Dermis blood vessel endothelial cell (primary cell): ENCODE results near the gene DOCK1. TPM values are rescaled to one million over a fixed set of nuclear protein-coding genes. Genes with fewer than 3 reads are reported as not detected.

Source experiments
- DNase-seq: peaks from one replicate; pipeline ENCODE4 v3.0.0; 2010
- total RNA-seq: library from RNA; depleted of rRNA; stranded (reverse); fragments of >200 nt; gene quantifications from 2 replicates; pipeline ENCODE4 v1.2.3, GENCODE V29; 2014

DOCK1 gene
- total RNA-seq, 1 donor from 2014 or later: 124 TPM

- DNase-seq: no peak
These were observed 187.7 kb downstream of the DOCK1 start for GRCh38 chr10:127092916-127093315.

DNA sequence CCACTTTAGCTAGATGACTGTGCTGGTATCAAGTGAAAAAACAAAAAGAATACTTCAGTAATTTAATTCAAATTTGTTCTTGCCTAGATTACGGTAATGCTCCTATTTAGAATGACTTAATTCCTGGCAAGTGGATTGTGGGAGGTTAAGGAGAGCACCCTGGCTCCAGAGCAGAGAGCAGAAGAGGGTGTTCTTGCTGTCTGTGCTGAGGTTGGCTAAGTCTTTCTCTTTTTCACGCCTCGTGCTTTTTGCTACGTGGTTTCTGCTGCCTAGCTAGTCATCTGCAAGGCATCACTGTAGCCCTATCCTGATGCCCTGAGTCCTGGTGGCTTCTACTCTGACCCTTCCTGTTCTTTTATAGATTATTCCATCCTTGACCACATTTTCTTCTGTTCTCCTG is 189.8 kb downstream of the DOCK1 start:
- DNase-seq: no peak

- no peak for DNase-seq
These were observed 195.9 kb downstream of the DOCK1 start for GRCh38 chr10:127100983-127101615.

- DNase-seq: no peak
These were observed 196.9 kb downstream of the DOCK1 start for GRCh38 chr10:127102176-127102575.

- no peak for DNase-seq
These were observed 209.9 kb downstream of the DOCK1 start for GRCh38 chr10:127115100-127115499.

DNA sequence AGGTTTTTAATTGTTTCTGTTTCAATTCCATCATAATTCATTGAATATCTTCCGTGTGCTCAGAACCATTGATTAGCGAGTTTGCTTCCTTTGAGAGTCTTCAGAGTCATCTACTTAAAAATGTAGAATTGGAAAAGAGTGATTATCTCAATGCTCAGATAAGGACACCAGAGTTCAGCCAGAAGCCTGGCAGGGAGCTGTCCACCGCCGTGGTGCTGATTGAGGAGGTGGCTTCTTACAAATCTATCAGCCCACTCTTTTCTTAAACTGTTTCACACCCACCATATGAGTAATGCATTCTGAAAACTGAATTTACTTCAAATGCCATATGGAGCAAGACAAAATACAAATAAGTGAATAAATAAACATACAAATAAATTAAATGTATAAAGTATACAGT is 211.9 kb downstream of the DOCK1 start:
- peak; percentile 70 for DNase-seq

GRCh38 chr10:127118034-127118433 is 212.8 kb downstream of the DOCK1 start:
- DNase-seq: no peak

- no peak for DNase-seq
These were observed 214.7 kb downstream of the DOCK1 start for GRCh38 chr10:127119936-127120335.

DNA sequence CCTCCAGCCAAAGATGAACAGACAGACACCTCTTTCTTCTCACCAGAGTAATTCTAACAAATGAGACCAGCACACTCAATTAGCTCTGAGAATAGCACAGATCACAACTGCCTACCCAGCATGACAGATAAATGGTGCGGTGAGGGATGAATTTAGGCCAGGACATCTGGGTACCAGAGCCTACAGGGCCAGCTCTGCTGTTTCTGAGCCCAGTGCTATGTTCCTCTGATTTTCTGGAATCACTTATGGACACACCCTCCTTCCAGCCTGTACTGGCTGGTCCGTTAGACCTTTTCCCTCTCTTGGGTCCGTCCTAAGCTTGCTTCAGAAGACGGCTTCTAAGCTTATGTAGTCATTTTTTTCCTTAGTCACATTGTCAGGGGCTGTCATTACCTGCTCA is 217.6 kb downstream of the DOCK1 start:
- DNase-seq: no peak

GRCh38 chr10:127123626-127124025 is 218.4 kb downstream of the DOCK1 start:
- DNase-seq: no peak

DNA sequence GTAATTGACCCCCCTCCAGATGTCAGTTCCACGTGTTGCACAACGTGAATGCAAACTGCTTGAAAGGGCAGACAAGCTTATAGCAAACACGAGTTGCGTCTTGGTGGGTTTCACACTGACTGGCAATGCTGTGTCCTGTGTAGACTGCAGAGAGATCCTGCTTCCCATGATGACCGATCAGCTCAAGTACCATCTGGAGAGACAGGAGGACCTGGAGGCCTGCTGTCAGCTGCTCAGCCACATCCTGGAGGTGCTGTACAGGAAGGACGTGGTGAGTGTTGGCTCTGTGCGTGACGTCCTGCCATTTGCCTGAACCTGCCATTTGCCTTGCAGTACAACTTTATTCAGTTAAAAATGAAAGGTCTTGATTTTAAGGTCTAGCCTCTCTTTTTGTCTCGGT is 220.1 kb downstream of the DOCK1 start:
- DNase-seq: peak; percentile 53

DNA sequence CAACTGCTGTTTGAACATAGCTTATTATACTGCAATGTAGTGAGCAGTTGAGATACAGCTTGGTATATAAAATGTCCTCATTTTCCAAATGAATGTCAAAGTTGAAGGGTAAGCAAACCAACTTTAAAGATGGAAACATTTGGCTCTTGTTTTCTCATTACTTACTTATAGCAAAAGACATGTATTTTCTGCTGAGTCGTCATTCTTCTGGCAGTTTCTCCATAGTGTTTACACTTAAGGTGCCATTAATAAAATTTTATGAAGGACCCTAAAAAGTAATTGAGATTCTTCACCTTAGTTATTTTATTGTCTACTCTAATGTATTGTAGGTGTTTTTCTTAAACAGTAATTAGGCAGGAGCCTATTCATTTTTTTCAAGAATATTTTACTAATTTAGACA is 222.6 kb downstream of the DOCK1 start:
- no peak for DNase-seq

DNA sequence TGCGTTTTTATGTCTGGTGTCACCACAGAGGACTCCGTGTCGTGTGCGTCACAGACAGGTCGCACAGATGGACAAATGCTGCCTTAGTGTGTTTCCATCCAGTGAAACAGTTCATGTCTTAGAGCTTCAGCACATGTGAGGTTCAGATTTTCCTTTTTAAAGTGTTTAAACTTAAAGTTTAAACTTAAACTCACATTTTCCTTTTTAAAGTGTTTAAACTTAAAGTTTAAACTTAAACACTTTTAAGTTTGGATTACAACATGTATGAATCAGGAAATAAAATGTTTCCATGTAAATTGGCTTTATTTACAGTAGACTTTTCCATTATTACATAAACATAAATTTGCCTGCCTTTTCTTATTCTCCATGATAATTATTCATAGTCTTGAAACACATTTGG is 223.9 kb downstream of the DOCK1 start:
- DNase-seq: no peak

- no peak for DNase-seq
These were observed 227.2 kb downstream of the DOCK1 start for GRCh38 chr10:127132451-127132850.

GRCh38 chr10:127133225-127133624 is 228.0 kb downstream of the DOCK1 start:
- DNase-seq: no peak

DNA sequence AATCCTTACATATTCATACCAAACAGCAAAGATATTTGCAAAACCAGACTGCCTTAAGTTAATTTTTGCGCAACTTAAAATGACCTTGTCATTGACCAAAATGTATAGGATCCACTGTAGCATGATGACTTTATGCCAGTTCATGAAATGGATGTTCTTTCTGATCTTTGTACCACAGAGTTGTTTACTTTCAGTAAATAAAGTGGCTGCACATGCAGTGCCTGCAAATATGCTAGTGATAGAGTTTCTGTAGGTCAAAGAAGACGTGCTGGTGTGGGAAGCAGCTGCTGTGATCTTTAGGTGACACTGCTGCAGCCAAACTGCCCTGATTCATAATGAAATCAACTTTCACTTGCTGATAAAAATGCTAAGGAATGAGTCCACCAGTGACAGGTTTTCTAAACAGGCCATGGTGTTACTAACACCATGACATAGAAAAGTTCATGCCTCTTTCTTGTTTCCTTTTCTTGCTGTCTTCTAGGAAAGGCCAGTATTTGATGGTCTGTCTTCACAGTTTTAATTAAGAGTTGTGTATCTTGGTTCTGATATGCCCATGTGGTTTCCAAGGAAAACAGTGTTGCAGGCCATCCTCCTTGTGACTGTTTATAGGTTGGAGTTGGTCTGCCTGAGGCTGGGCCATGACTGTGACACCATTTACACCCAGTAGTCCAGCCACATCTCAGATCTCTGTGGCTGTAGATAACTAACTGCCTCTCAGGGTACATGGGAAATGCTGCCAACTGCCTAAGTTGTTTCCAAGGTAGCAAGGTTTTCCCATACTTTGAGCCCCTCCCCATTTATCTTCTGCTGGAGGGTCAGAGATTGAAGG is 228.7 kb downstream of the DOCK1 start:
- DNase-seq: no peak

- DNase-seq: no peak
These were observed 230.8 kb downstream of the DOCK1 start for GRCh38 chr10:127135844-127136577.

GRCh38 chr10:127137391-127137790 is 232.2 kb downstream of the DOCK1 start:
- no peak for DNase-seq

- no peak for DNase-seq
These were observed 236.9 kb downstream of the DOCK1 start for GRCh38 chr10:127142136-127142535.

GRCh38 chr10:127142856-127143255 is 237.6 kb downstream of the DOCK1 start:
- no peak for DNase-seq

DNA sequence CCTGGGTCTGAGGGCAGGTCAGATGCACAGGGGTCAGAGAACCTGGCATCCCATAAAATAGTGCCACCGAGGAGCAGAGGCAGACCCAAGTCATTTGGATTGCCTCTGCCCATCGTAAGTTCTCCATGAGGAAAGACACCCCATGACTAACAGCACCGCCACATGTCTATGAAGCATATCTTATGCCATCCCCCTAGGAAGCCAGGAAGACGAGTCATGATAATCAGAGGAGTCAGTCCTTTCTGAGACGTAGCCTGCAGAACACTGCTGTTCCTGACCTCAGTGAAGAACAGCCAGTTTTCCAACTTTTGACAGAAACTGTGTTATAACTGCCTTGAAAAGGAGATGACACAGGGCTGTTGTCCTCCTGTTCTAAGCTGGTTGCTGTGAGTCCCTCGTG is 239.9 kb downstream of the DOCK1 start:
- DNase-seq: peak; percentile 12

- peak; percentile 42 for DNase-seq
These were observed 241.4 kb downstream of the DOCK1 start for GRCh38 chr10:127146661-127147060.

DNA sequence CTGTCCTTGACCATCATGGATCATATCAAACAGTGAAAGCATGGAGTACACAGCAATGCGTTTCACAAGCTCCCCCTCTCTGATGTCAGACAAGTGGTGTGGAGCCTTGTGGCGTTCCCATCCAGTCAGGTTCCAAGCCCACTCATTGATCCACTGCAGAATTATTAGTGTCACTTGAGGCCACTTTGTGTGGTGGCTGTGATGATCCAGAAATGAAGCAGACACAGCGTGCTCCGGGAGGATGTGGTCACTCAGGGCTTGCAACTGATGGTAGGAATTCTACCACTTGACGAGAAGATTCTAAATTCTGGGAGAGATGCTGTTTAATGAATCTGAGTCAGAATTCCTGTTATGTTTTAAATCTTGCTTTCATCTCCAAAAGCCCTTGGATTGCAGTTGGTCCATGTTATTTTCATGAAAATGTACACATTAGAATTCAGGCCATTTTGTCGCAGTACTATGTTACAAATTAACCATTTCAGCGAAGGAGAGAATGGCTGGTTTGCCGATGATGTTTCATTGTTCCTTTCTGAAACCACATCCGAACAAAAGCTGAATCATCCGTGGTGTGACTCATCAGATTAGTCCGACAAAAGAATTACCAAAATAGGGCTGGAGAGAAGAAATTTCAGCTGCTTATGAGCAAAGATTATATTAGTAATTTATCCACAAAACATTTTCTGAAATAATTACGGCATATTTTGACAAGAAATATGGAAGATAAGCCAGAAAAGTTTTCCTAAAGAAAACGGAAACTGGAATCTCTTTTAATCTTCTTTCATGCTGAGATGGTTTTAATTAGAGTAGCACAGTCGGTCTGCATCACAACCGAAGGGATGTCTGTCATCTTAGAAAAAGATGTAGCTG is 243.1 kb downstream of the DOCK1 start:
- DNase-seq: peak; percentile 89
